CD14-positive monocyte (primary cell): Measurements from ENCODE around the gene CNGA3. TPM values are rescaled to one million over a fixed set of nuclear protein-coding genes. Genes with fewer than 3 reads are reported as not detected.

ENCODE experiments used
- DNase-seq, 3 donors: peaks; one replicate each; pipeline ENCODE4 v3.0.0-alpha.2; 2011 to 2022
- H2AFZ ChIP-seq: 2 replicates; pipeline ENCODE4 v1.6.0; 2012; ENCODE audit warnings: mild to moderate bottlenecking, low read depth, low read length, inconsistent platforms; ENCODE audit not compliant: insufficient read depth, poor library complexity, severe bottlenecking
- H3K27ac ChIP-seq, 2 donors: 1 replicate in 1 of 2; 2 replicates in 1 of 2; pipeline ENCODE4 v1.5.1; 2012 to 2013; ENCODE audit warnings: low read length in 2 of 2, control low read depth in 1 of 2, inconsistent platforms in 1 of 2, low read depth in 1 of 2, mild to moderate bottlenecking in 1 of 2
- H3K27me3 ChIP-seq, 2 donors: one replicate each; pipeline versions ENCODE4 v1.6.0 to v1.6.1; 2011 to 2013; ENCODE audit warnings: low read length in 2 of 2; ENCODE audit not compliant: control insufficient read depth in 2 of 2, insufficient read depth in 2 of 2
- H3K36me3 ChIP-seq, 2 donors: replicated peaks in 1 of 2; 1 replicate in 1 of 2; 2 replicates in 1 of 2; pipeline versions ENCODE4 v1.5.1 to v1.6.1; 2012 to 2013; ENCODE audit warnings: low read length in 2 of 2, control low read depth in 1 of 2, inconsistent platforms in 1 of 2, mild to moderate bottlenecking in 1 of 2; ENCODE audit not compliant: insufficient read depth in 2 of 2, control insufficient read depth in 1 of 2
- H3K4me1 ChIP-seq, 2 donors: 1 replicate in 1 of 2; 2 replicates in 1 of 2; pipeline versions ENCODE4 v1.5.1 to v1.6.1; 2012 to 2013; ENCODE audit warnings: low read length in 2 of 2, control low read depth in 1 of 2, inconsistent platforms in 1 of 2, mild to moderate bottlenecking in 1 of 2, moderate library complexity in 1 of 2; ENCODE audit not compliant: insufficient read depth in 2 of 2, control insufficient read depth in 1 of 2
- H3K4me2 ChIP-seq: replicated peaks from 2 replicates; pipeline ENCODE3; 2012; ENCODE audit warnings: low read length, moderate library complexity, mild to moderate bottlenecking; ENCODE audit not compliant: poor library complexity, severe bottlenecking; ENCODE audit errors: extremely low read depth
- H3K4me3 ChIP-seq, 3 experiments: fragments of 200-600 bp in 1 of 3; sonication (generic) in 1 of 3; replicated peaks in 1 of 3; 1 replicate in 2 of 3; 2 replicates in 1 of 3; pipeline ENCODE4 v1.5.1; 2011 to 2013; ENCODE audit warnings: low read length in 3 of 3, mild to moderate bottlenecking in 3 of 3, control low read depth in 2 of 3, low read depth in 2 of 3, inconsistent platforms in 1 of 3, moderate library complexity in 1 of 3
- H3K79me2 ChIP-seq: 2 replicates; pipeline ENCODE4 v1.6.0; 2012; ENCODE audit warnings: mild to moderate bottlenecking, control low read depth, inconsistent platforms, low read length, moderate library complexity; ENCODE audit not compliant: insufficient read depth
- H3K9ac ChIP-seq: 2 replicates; pipeline ENCODE4 v1.6.0; 2017; ENCODE audit warnings: low read length, mild to moderate bottlenecking; ENCODE audit not compliant: insufficient read depth, poor library complexity, severe bottlenecking
- H3K9me3 ChIP-seq, 2 donors: replicated peaks in 1 of 2; 1 replicate in 1 of 2; 2 replicates in 1 of 2; pipeline versions ENCODE4 v1.5.1 to v1.6.1; 2012 to 2013; ENCODE audit warnings: low read length in 2 of 2, control low read depth in 1 of 2; ENCODE audit not compliant: control insufficient read depth in 1 of 2, insufficient read depth in 1 of 2
- H4K20me1 ChIP-seq: 2 replicates; pipeline ENCODE4 v1.6.0; 2012; ENCODE audit warnings: mild to moderate bottlenecking, low read length, control low read depth, moderate library complexity; ENCODE audit not compliant: insufficient read depth
- H3K27ac Mint-ChIP-seq, 7 donors: one replicate each; pipeline ENCODE4 v1.8.0; 2020; ENCODE audit warnings: mild to moderate bottlenecking in 7 of 7, mixed read lengths in 7 of 7, moderate library complexity in 6 of 7, inconsistent platforms in 2 of 7
- H3K27me3 Mint-ChIP-seq, 3 donors: one replicate each; pipeline ENCODE4 v1.8.0; 2021 to 2022; ENCODE audit warnings: low read depth in 3 of 3, mild to moderate bottlenecking in 3 of 3, mixed read lengths in 3 of 3, moderate library complexity in 3 of 3, inconsistent platforms in 1 of 3
- H3K36me3 Mint-ChIP-seq, 2 donors: one replicate each; pipeline ENCODE4 v1.8.0; 2020; ENCODE audit warnings: mixed read lengths in 2 of 2, inconsistent platforms in 1 of 2, mild to moderate bottlenecking in 1 of 2
- H3K4me1 Mint-ChIP-seq: one replicate; pipeline ENCODE4 v1.8.0; 2020; ENCODE audit warnings: mild to moderate bottlenecking, mixed read lengths
- H3K4me3 Mint-ChIP-seq, 2 donors: one replicate each; pipeline ENCODE4 v1.8.0; 2020; ENCODE audit warnings: mild to moderate bottlenecking in 2 of 2, mixed read lengths in 2 of 2, moderate library complexity in 1 of 2
- H3K9me3 Mint-ChIP-seq, 7 donors: one replicate each; pipeline ENCODE4 v1.8.0; 2020 to 2022; ENCODE audit warnings: mixed read lengths in 7 of 7, mild to moderate bottlenecking in 6 of 7, moderate library complexity in 6 of 7, inconsistent platforms in 2 of 7
- CTCF ChIP-seq: fragments of 200-600 bp; IDR thresholded peaks from one replicate; pipeline ENCODE4 v1.8.0; 2022; ENCODE audit warnings: antibody characterized with exemption, mild to moderate bottlenecking
- WGBS: methylation state at CpG from one replicate; pipeline ENCODE4 v1.1.5; 2013; ENCODE audit warnings: missing lambda C conversion rate; ENCODE audit not compliant: insufficient coverage; 5-methylcytosine and 5-hydroxymethylcytosine counted together
- intact Hi-C, 2 donors: fragments of 100-400 bp; cut with micrococcal nuclease; formaldehyde crosslinking; loops; one replicate each; pipeline versions ENCODE4 v1.15.0 to v1.15.1; 2023
- polyA plus RNA-seq, 3 donors: library from polyadenylated mRNA; depleted of rRNA in 1 of 3; unstranded in 2 of 3; stranded (reverse) in 1 of 3; fragments of 300-500 nt in 2 of 3; fragments of >200 nt in 1 of 3; fragmentation: Illumina TruSeq in 2 of 3; gene quantifications; 1 replicate in 2 of 3; 2 replicates in 1 of 3; pipeline ENCODE4 v1.2.3, GENCODE V29; 2012 to 2021

Gene CNGA3
- polyA plus RNA-seq, 3 donors: not detected

GRCh38 chr2:98313492-98314250 is 32.6 kb upstream of the CNGA3 start:
- no peaks in the 10 kb centered on the region for H3K36me3 Mint-ChIP-seq
- intact Hi-C loops: no loop called here
- DNase-seq: no peak

GRCh38 chr2:98314251-98314650 is 32.0 kb upstream of the CNGA3 start:
- Mint-ChIP-seq H3K4me3 (no peak overlapping the region), H3K27me3 (peaks cover 4 to 25% (median 22%) of the 10 kb centered on the region in 3 donors), H3K36me3 (no peaks in the 10 kb centered on the region), H3K9me3 (peaks cover 3 to 13% (median 5%) of the 10 kb centered on the region in 7 donors), H3K4me1 (no peaks in the 10 kb centered on the region), H3K27ac (no peak overlapping the region)
- peaks cover 0 to 9% of the 10 kb centered on the region in 2 donors for H3K27me3 ChIP-seq
- intact Hi-C loops: no loop called here
- no peak overlapping the region for H3K4me3 ChIP-seq
- H3K79me2 ChIP-seq: no peaks in the 10 kb centered on the region
- no peak for TF ChIP-seq CTCF
- 100% methylated on average over 4 of the region's 4 CpGs for WGBS
- H4K20me1 ChIP-seq: no peaks in the 10 kb centered on the region
- H3K27ac ChIP-seq: no peak overlapping the region
- DNase-seq: no peak
- H3K9ac ChIP-seq: no peak overlapping the region
- no peaks in the 10 kb centered on the region for H3K9me3 ChIP-seq
- no peak overlapping the region for H2AFZ ChIP-seq
- no peak overlapping the region for H3K4me2 ChIP-seq
- H3K4me1 ChIP-seq: no peaks in the 10 kb centered on the region
- H3K36me3 ChIP-seq: no peaks in the 10 kb centered on the region

More at GRCh38 chr2:98313492-98314250, 32.6 kb upstream of the CNGA3 start:
- no peak overlapping the region for H2AFZ ChIP-seq
- no peaks in the 10 kb centered on the region for H4K20me1 ChIP-seq
- no peaks in the 10 kb centered on the region for H3K36me3 ChIP-seq
- Mint-ChIP-seq H3K27ac (no peak overlapping the region), H3K4me1 (no peaks in the 10 kb centered on the region), H3K9me3 (peaks cover 2 to 10% (median 3%) of the 10 kb centered on the region in 7 donors), H3K27me3 (peaks cover 6 to 28% (median 24%) of the 10 kb centered on the region in 3 donors), H3K4me3 (no peak overlapping the region)
- H3K4me1 ChIP-seq: no peaks in the 10 kb centered on the region
- H3K4me2 ChIP-seq: no peak overlapping the region
- no peak overlapping the region for H3K9ac ChIP-seq
- no peak for TF ChIP-seq CTCF
- no peak overlapping the region for H3K27ac ChIP-seq
- H3K27me3 ChIP-seq: peaks cover 0 to 8% of the 10 kb centered on the region in 2 donors
- H3K9me3 ChIP-seq: no peaks in the 10 kb centered on the region
- 74% methylated on average over 2 of the region's 8 CpGs for WGBS
- no peaks in the 10 kb centered on the region for H3K79me2 ChIP-seq
- no peak overlapping the region for H3K4me3 ChIP-seq
